ENCODE measurements around the gene UGGT2.
"Not testable (repeated sequence)": the region's sequence is repeated elsewhere in the genome, so short reads cannot be mapped to it uniquely, and the experiment has no call there.

Gene UGGT2

DNA sequence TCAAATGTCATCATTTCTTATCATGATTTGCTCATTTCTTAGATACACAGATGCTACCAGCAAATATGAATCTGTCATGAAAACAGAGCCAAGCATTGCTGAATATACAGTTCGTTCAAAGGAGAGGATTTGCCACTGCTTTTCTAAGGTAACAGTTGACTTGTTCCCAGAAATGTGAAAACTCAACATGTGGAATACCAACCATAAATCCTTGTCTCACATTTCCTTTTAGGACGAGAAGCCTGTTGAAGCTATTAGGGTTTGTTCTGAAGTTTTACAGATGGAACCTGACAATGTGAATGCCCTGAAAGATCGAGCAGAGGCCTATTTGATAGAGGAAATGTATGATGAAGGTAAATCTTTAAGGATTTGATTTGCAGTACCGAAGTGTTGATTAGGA lies 289.6 kb downstream of the UGGT2 start:
- peaks cover 22% of the 10 kb centered on the region for H3K36me3 ChIP-seq (ENCODE audit: control insufficient read depth, insufficient read depth, low read length)
- H3K27me3 ChIP-seq (replicated peaks; ENCODE audit: control insufficient read depth, insufficient read depth, low read length, poor library complexity, severe bottlenecking), result no peaks in the 10 kb centered on the region
- DNase-seq, result no peak
- no peaks in the 10 kb centered on the region for H3K4me1 ChIP-seq (ENCODE audit: control insufficient read depth, insufficient read depth, low read length, poor library complexity, severe bottlenecking)
- H3K9me3 ChIP-seq (ENCODE audit: control insufficient read depth, low read length), result no peaks in the 10 kb centered on the region
- no peak overlapping the region for H3K4me3 ChIP-seq (ENCODE audit: insufficient read depth, low read depth, low read length, poor library complexity, severe bottlenecking)
- no peak overlapping the region for H3K27ac ChIP-seq (ENCODE audit: insufficient read depth, low read length, poor library complexity, severe bottlenecking)

DNA sequence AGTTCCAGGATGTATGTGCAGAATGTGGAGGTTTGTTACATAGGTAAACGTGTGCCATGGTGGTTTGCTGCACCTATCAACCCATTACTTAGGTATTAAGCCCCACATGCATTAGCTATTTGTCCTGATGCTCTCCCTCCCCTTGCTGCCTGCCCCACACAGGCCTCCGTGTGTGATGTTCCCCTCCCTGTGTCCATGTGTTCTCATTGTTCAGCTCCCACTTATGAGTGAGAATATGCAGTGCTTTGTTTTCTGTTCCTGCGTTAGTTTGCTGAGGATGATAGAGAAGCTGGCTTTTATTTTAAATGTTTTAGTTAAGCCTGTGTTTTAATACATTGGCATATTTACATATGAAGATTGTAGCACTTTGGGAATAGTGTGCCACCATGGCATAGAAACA lies 290.6 kb downstream of the UGGT2 start:
- H3K27me3 ChIP-seq (replicated peaks; ENCODE audit: control insufficient read depth, insufficient read depth, low read length, poor library complexity, severe bottlenecking); H3K4me1 ChIP-seq (ENCODE audit: control insufficient read depth, insufficient read depth, low read length, poor library complexity, severe bottlenecking); H3K27ac ChIP-seq (ENCODE audit: insufficient read depth, low read length, poor library complexity, severe bottlenecking); H3K4me3 ChIP-seq (ENCODE audit: insufficient read depth, low read depth, low read length, poor library complexity, severe bottlenecking); H3K9me3 ChIP-seq (ENCODE audit: control insufficient read depth, low read length); DNase-seq: not testable (repeated sequence)
- H3K36me3 ChIP-seq (ENCODE audit: control insufficient read depth, insufficient read depth, low read length), result peaks cover 22% of the 10 kb centered on the region

DNA sequence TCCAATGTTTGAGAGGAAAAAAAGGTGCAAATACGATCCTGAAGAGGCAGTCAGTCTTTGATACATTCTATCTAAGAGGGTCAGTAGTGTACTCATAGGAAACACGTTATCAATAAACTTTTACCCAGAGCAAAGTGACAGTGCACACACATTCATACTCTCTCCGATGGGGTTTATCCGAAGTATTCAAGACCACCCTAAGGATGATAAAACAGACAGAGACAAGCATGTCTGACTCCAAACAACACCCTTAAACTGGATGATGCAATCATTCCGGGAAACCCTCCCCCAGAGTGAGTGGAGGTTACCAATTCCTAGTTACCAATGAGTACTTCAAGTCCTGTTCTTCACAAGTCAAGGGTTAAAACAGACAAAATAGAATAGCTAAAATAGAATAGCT lies 297.1 kb downstream of the UGGT2 start:
- no peaks in the 10 kb centered on the region for H3K4me1 ChIP-seq (ENCODE audit: control insufficient read depth, insufficient read depth, low read length, poor library complexity, severe bottlenecking)
- no peak for DNase-seq
- H3K9me3 ChIP-seq (ENCODE audit: control insufficient read depth, low read length), result no peaks in the 10 kb centered on the region
- H3K27ac ChIP-seq (ENCODE audit: insufficient read depth, low read length, poor library complexity, severe bottlenecking), result no peak overlapping the region
- H3K27me3 ChIP-seq (replicated peaks; ENCODE audit: control insufficient read depth, insufficient read depth, low read length, poor library complexity, severe bottlenecking), result no peaks in the 10 kb centered on the region
- H3K36me3 ChIP-seq (ENCODE audit: control insufficient read depth, insufficient read depth, low read length), result peaks cover 4% of the 10 kb centered on the region
- no peak overlapping the region for H3K4me3 ChIP-seq (ENCODE audit: insufficient read depth, low read depth, low read length, poor library complexity, severe bottlenecking)

DNA sequence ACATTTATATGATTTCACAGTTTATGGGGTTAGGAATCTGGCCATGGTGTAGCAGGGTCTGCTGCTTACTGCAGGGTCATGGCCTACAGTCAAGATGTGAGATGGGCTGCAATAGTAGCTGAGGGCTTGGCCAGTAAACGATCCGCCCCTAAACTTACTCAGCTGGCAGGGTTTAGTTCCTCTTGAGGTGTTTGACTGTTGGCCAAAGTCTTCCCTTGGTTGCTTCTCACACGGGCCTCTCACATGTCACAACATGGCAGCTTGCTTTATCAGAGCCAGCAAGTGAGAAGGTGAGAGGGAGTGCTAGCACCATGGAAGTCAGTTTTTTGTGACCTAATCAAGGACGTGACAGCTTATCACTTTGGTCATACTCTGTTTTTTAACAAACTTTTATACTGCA lies 299.1 kb downstream of the UGGT2 start:
- no peaks in the 10 kb centered on the region for H3K4me1 ChIP-seq (ENCODE audit: control insufficient read depth, insufficient read depth, low read length, poor library complexity, severe bottlenecking)
- no peaks in the 10 kb centered on the region for H3K27me3 ChIP-seq (replicated peaks; ENCODE audit: control insufficient read depth, insufficient read depth, low read length, poor library complexity, severe bottlenecking)
- no peak for DNase-seq
- no peaks in the 10 kb centered on the region for H3K36me3 ChIP-seq (ENCODE audit: control insufficient read depth, insufficient read depth, low read length)
- H3K27ac ChIP-seq (ENCODE audit: insufficient read depth, low read length, poor library complexity, severe bottlenecking), result no peak overlapping the region
- no peaks in the 10 kb centered on the region for H3K9me3 ChIP-seq (ENCODE audit: control insufficient read depth, low read length)
- H3K4me3 ChIP-seq (ENCODE audit: insufficient read depth, low read depth, low read length, poor library complexity, severe bottlenecking), result no peak overlapping the region

DNA sequence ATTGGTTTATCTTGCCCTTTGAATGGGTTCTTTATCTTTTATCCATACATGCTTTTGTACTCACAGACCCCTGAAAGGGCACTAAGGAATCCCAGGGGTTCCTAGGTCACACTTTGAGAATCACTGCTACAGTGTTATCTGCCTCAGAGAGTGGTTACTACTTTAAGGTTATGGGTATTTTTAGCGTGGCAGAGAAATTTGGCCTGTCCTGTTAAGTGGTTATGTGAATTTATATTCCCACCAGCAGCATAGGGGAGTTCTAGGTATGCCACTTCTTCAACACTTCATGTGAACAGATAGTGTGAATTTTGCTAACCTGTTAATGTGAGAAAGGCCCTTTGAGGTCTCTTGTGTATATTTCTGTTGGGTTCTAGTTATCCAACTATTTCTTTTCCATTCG lies 300.5 kb downstream of the UGGT2 start:
- Histone ChIP-seq H3K4me1 (ENCODE audit: control insufficient read depth, insufficient read depth, low read length, poor library complexity, severe bottlenecking) (no peaks in the 10 kb centered on the region), H3K36me3 (ENCODE audit: control insufficient read depth, insufficient read depth, low read length) (no peaks in the 10 kb centered on the region), H3K27ac (ENCODE audit: insufficient read depth, low read length, poor library complexity, severe bottlenecking) (no peak overlapping the region), H3K4me3 (ENCODE audit: insufficient read depth, low read depth, low read length, poor library complexity, severe bottlenecking) (no peak overlapping the region), H3K9me3 (ENCODE audit: control insufficient read depth, low read length) (no peaks in the 10 kb centered on the region), H3K27me3 (replicated peaks; ENCODE audit: control insufficient read depth, insufficient read depth, low read length, poor library complexity, severe bottlenecking) (no peaks in the 10 kb centered on the region)
- DNase-seq, result no peak

Data from effector memory CD4-positive, alpha-beta T cell (primary cell).